Panc1 (cell line): ENCODE data around the gene BCL2. TPM values are rescaled to one million over a fixed set of nuclear protein-coding genes. Genes with fewer than 3 reads are reported as not detected.

Experiments used
- ATAC-seq: fragments of 200-7000 bp; cut with Tn5 transposase; 2 replicates; pipeline ENCODE4 v1.9.1; 2020; ENCODE audit warnings: mild to moderate bottlenecking, moderate library complexity
- BruUV-seq: library from RNA; stranded (reverse); fragments of 400-500 nt; replicated peaks from 2 replicates; lab custom pipeline; 2021; lab: Mats Ljungman, UMichigan
- CTCF ChIA-PET: fragments of 300-600 bp; sonication (Branson Sonifier 250); formaldehyde crosslinking; loops from one replicate; lab custom pipeline; 2022; ENCODE audit warnings: antibody characterized with exemption; lab: Charles Lee
- POLR2A ChIA-PET: fragments of 300-600 bp; sonication (Branson Sonifier 250); formaldehyde crosslinking; loops from one replicate; lab custom pipeline; 2022; ENCODE audit warnings: antibody characterized with exemption; lab: Charles Lee
- DNase-seq: peaks from one replicate; pipeline ENCODE4 v3.0.0-alpha.2; 2010; ENCODE audit warnings: low read depth, low spot score
- H3K27ac ChIP-seq: 2 replicates; pipeline ENCODE4 v1.5.1; 2011; ENCODE audit warnings: mild to moderate bottlenecking, low read length, inconsistent platforms
- H3K27me3 ChIP-seq: fragments of 200-500 bp; sonication (Bioruptor generic); 2 replicates; pipeline ENCODE4 v1.6.0; 2014; ENCODE audit warnings: low read length, inconsistent platforms; ENCODE audit not compliant: control insufficient read depth, insufficient read depth
- H3K36me3 ChIP-seq: fragments of 200-500 bp; sonication (Bioruptor generic); 2 replicates; pipeline ENCODE4 v1.5.1; 2014; ENCODE audit warnings: inconsistent platforms, mild to moderate bottlenecking, low read length, moderate library complexity; ENCODE audit not compliant: control insufficient read depth, insufficient read depth
- H3K4me1 ChIP-seq: 2 replicates; pipeline ENCODE4 v1.5.1; 2011; ENCODE audit warnings: inconsistent platforms, mild to moderate bottlenecking, low read length, moderate library complexity; ENCODE audit not compliant: control insufficient read depth, insufficient read depth
- H3K4me3 ChIP-seq, 2 experiments: 2 replicates each; pipeline ENCODE4 v1.5.1; 2011 to 2012; ENCODE audit warnings: low read depth in 2 of 2, low read length in 2 of 2, mild to moderate bottlenecking in 2 of 2, inconsistent platforms in 1 of 2, moderate library complexity in 1 of 2
- H3K9me3 ChIP-seq: fragments of 200-500 bp; sonication (Bioruptor generic); 2 replicates; pipeline ENCODE4 v1.5.1; 2014; ENCODE audit warnings: low read depth, mild to moderate bottlenecking, inconsistent platforms, low read length, moderate library complexity; ENCODE audit not compliant: control insufficient read depth, insufficient read depth
- CTCF ChIP-seq: fragments of 450-650 bp; IDR thresholded peaks from 2 replicates; pipeline ENCODE4 v1.5.1; 2017; ENCODE audit warnings: mild to moderate bottlenecking
- POLR2AphosphoS5 ChIP-seq: IDR thresholded peaks from 2 replicates; pipeline ENCODE4 v1.6.1; 2012; ENCODE audit warnings: mild to moderate bottlenecking, low read depth, low read length, moderate library complexity
- REST ChIP-seq, 2 experiments: IDR thresholded peaks; 2 replicates each; pipeline ENCODE4 v1.6.1; 2011 to 2012; ENCODE audit warnings: low read depth in 2 of 2, control low read depth in 1 of 2, low read length in 1 of 2, mild to moderate bottlenecking in 1 of 2, moderate library complexity in 1 of 2; ENCODE audit not compliant: insufficient read depth in 1 of 2
- SIN3A ChIP-seq: IDR thresholded peaks from 2 replicates; pipeline ENCODE4 v1.6.1; 2012; ENCODE audit warnings: low read depth, mild to moderate bottlenecking, low read length, moderate library complexity, borderline replicate concordance; ENCODE audit not compliant: insufficient read depth
- TCF7L2 ChIP-seq: IDR thresholded peaks from 2 replicates; pipeline ENCODE4 v1.6.1; 2011; ENCODE audit warnings: mild to moderate bottlenecking, low read depth, low read length, inconsistent platforms
- in situ Hi-C: cut with HindIII; loops from 2 replicates; pipeline ENCODE4 v1.10.0; 2016; ENCODE audit warnings: low sequenced_read_pairs, low pct_unique_long_range_greater_than_20kb
- intact Hi-C: fragments of 100-400 bp; cut with micrococcal nuclease; formaldehyde crosslinking; loops from one replicate; pipeline ENCODE4 v1.10.0; 2022; ENCODE audit not compliant: unreplicated experiment
- total RNA-seq: library from RNA; stranded (reverse); gene quantifications from one replicate; pipeline ENCODE4 v1.2.1, GENCODE V29; 2021; ENCODE audit not compliant: unreplicated experiment

Gene BCL2
- total RNA-seq, 1 experiment from 2014 or later, result 0.72 TPM

GRCh38 chr18:63197246-63197869, 122.2 kb downstream of the BCL2 start:
- H3K27me3 ChIP-seq, result no peaks in the 10 kb centered on the region
- ChIA-PET CTCF (no interaction called here), POLR2A (no interaction called here)
- intact Hi-C loops (no loop called here), in situ Hi-C loops (no loop called here)
- H3K9me3 ChIP-seq, result no peaks in the 10 kb centered on the region
- H3K27ac ChIP-seq, result no peak overlapping the region
- DNase-seq, result no peak
- no peaks in the 10 kb centered on the region for H3K36me3 ChIP-seq
- no peaks in the 10 kb centered on the region; the same call in 1 of the 2 replicates for H3K4me1 ChIP-seq
- no TSS peak for BruUV-seq
- no peak for ATAC-seq
- H3K4me3 ChIP-seq, result no peak overlapping the region
- TF ChIP-seq POLR2AphosphoS5 (no peak), CTCF (no peak), REST (IDR thresholded peaks at IDR 0.05; ENCODE audit: insufficient read depth in 1 of 2, low read depth in 2 of 2, low read length in 1 of 2) (no peak), SIN3A (no peak), TCF7L2 (no peak)

GRCh38 chr18:63195326-63196159, 124.0 kb downstream of the BCL2 start:
- BruUV-seq, result no TSS peak
- ATAC-seq, result no peak

More at GRCh38 chr18:63195326-63196159, 124.0 kb downstream of the BCL2 start:
- H3K36me3 ChIP-seq, result no peaks in the 10 kb centered on the region
- H3K27me3 ChIP-seq, result no peaks in the 10 kb centered on the region
- intact Hi-C loops (no loop called here), in situ Hi-C loops (no loop called here)
- no peak overlapping the region for H3K27ac ChIP-seq
- no peaks in the 10 kb centered on the region; the same call in 1 of the 2 replicates for H3K4me1 ChIP-seq
- CTCF ChIA-PET, result no interaction called here
- TF ChIP-seq POLR2AphosphoS5, result no peak
- no peak for TF ChIP-seq CTCF
- no peak for TF ChIP-seq TCF7L2
- no peak for TF ChIP-seq SIN3A
- TF ChIP-seq REST (IDR thresholded peaks at IDR 0.05; ENCODE audit: insufficient read depth in 1 of 2, low read depth in 2 of 2, low read length in 1 of 2), result no peak
- H3K4me3 ChIP-seq, result no peak overlapping the region
- POLR2A ChIA-PET, result no interaction called here
- no peaks in the 10 kb centered on the region for H3K9me3 ChIP-seq
- DNase-seq, result no peak
